NOMO-1 treated with DMSO at 0.1 percent for 48 hours (cell line): ENCODE measurements around the gene TPSD1.
"Not testable (repeated sequence)": the region's sequence is repeated elsewhere in the genome, so short reads cannot be mapped to it uniquely, and the experiment has no call there.

Source experiments
- DNase-seq: peaks from one replicate; lab custom pipeline; 2025; ENCODE audit not compliant: unreplicated experiment; lab: John Stamatoyannopoulos, UW

The TPSD1 gene

GRCh38 chr16:1279945-1280589, 24.2 kb downstream of the TPSD1 start:
- DNase-seq = no peak

- no peak for DNase-seq
Measured at GRCh38 chr16:1280783-1281182, 24.9 kb downstream of the TPSD1 start.

GRCh38 chr16:1281517-1281916, 25.6 kb downstream of the TPSD1 start:
- no peak for DNase-seq

- no peak for DNase-seq
Measured at GRCh38 chr16:1282324-1282973, 26.6 kb downstream of the TPSD1 start.

DNA sequence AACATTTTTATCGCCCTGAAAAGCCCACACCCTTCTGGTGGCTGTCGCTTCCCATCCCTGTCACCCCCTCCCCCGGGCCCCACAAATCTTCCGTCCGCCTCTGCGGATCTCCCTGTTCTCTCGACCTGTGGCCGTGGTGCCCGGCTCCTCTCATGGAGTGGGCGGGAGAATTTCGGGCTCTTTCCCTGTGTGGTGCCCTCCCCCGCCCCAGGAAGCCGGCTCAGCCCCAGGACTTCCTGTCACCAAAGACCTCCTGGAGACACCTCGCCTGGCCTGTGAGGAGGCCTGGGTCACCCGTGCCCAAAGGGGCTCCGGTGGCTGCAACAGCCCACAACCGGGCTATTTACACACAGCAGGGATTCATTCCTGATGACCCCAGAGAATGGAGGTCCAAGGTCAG, 27.4 kb downstream of the TPSD1 start:
- no peak for DNase-seq

GRCh38 chr16:1283996-1284616, 28.2 kb downstream of the TPSD1 start:
- DNase-seq = no peak

DNA sequence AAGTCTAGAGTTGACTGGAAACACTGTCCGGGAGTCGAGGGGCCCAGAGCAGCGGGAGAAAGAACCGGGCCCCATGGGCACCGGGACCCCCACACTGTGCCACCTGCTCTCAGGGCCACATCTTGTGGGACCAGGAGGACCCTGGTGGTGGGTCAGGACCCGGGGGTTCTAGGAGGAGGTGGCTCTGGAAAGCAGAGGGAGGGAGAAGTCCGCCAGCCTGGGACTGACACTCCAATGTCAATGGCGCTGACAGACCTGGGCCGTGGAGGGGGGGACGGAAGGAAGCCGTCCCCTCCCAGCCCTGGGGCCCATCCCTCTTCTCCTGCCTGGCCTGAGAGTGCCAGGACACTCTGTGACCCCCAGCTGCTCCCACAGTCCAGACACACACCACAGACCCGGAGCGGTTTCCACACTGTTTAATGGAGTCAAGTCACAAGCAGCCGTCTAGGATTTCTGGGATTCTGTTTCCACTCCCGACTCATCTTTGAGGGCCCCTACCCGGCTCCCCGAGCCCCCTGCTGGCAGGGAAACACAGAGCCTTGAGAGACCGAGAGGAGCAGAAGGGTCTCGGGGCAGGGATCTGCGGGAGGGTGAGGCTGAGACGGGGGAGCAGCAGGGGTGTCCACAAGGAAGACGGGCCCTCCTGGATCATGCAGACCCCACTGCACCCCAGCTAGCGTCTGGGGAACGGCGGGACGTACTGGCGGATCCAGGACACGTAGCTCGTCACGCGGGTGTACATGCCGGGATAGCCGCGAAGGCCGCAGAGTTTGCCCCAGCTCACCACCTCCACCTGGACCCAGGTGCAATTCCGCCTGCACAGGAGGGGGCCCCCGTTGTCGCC, 30.0 kb downstream of the TPSD1 start:
- no peak for DNase-seq

- no peak for DNase-seq
Measured at GRCh38 chr16:1286513-1287094, 30.7 kb downstream of the TPSD1 start.

- DNase-seq = no peak
Measured at GRCh38 chr16:1287982-1288670, 32.3 kb downstream of the TPSD1 start.

GRCh38 chr16:1288813-1289476, 33.1 kb downstream of the TPSD1 start:
- DNase-seq = no peak

DNA sequence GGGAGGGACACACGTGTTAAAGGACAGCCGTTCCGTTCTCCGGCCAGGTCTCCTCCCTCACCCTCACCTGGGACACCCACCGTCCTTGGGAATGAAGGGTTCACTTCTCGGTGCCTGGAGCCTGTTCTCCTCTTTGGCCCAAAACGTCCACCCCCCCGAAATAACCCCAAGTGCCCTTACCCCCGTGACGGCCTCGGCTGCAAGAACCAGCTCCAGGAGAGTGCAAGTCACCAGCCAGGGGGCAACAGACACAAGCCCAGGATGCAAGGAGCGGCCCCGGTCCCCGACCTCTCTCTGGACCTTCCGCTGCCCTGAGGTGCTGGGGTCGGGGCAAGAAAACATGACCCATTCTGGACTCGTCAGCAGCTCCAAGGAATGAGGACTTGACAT, 33.6 kb downstream of the TPSD1 start:
- no peak for DNase-seq

DNA sequence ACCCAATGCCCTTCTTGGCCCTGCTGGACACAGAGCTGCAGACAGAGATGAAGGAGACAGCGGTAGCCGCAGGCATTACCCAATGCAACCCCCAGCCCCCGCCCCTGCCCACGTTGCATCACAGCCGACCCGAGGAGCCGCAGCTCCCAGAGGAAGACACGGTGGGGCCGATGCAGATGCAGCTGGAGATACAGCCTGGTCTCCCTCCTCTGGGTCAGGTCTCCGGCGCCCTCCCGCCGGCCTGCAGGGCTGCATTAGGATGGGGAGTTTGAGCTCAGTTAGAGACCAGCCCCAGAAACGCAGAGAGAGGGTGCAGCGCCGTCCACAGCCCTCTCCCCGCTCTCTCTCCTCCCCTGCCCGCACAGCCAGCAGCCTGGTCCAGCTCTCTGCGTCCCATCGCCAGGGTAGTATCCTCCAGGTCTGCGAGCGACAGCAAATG, 34.2 kb downstream of the TPSD1 start:
- DNase-seq = peak; percentile 34

- no peak for DNase-seq
Measured at GRCh38 chr16:1290860-1291575, 35.1 kb downstream of the TPSD1 start.

- DNase-seq = no peak
Measured at GRCh38 chr16:1291576-1291974, 35.7 kb downstream of the TPSD1 start.

DNA sequence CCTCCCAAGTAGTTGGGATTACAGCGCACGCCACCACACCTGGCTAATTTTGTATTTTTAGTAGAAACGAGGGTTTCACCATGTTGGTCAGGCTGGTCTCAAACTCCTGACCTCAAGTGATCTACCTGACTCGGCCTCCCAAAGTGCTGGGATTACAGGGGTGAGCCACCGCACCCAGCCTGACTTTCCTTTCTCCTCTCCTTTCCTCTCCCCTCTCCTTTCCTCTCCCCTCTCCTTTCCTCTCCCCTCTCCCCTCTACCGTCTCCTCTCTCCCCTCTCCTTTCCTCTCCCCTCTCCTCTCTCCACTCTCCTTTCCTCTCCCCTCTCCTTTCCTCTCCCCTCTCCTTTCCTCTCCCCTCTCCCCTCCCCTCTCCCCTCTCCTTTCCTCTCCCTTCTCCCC, 36.3 kb downstream of the TPSD1 start:
- DNase-seq = not testable (repeated sequence)

- not testable (repeated sequence) for DNase-seq
Measured at GRCh38 chr16:1292808-1293207, 36.9 kb downstream of the TPSD1 start.

DNA sequence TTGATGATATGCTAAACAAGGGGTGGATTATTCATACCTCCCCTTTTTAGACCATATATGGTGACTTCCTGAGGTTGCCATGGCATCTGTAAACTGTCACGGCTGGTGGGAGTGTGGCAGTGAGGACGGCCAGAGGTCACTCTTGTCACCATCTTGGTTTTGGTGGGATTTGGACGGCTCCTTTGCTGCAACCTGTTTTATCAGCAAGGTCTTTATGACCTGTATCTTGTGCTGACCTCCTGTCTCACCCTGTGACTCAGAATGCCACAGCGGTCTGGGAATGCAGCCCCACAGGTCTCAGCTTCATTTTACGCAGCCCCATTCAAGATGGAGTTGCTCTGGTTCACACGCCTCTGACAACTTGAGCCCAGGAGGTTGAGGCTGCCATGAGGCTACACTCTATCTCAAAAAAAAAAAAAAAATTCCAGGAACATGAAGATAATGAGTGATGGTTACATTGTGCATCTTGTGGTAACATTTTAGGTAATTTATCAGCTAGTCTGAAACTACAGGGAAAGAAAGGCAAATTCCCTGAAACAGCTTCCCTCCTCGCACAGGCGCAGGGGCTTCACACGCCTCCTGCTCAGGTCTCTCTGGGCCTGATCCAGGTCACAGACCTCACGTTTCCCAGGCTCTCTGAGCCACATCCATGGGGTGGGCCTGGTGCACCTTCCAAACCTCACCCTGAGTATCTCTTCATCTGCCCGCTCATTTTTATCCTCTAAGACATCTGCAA, 38.2 kb downstream of the TPSD1 start:
- no peak for DNase-seq

DNA sequence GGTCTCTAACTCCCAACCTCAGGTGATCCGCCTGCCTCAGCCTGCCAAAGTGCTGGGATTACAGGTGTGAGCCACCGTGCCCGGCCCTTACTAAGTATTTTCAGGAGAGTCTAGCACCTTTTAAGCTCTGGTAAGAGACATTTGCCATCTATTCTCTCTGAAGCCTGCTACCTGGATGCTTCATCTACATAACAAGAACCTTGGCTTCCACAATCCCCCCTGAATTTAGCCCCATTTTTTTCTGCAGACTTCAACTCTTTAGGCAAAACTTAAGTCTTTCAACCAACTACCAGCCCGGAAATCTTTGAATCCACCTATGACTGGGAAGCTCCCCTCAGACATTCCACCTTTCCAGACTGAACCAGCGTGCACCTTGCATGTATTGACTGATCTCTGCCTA, 39.6 kb downstream of the TPSD1 start:
- DNase-seq = no peak

GRCh38 chr16:1296688-1297017, 40.8 kb downstream of the TPSD1 start:
- not testable (repeated sequence) for DNase-seq
